ACHN (cell line): ENCODE measurements around the gene GNB2.

ENCODE experiments used
- DNase-seq: peaks from one replicate; pipeline ENCODE4 v3.0.0-alpha.2; 2015
- in situ Hi-C: cut with HindIII; loops from 2 replicates; pipeline ENCODE4 v1.10.0; 2017; ENCODE audit warnings: low sequenced_read_pairs, low pct_ligation_motif_present, low pct_unique_long_range_greater_than_20kb

GNB2 gene

GRCh38 chr7:100679129-100679926, 5.8 kb downstream of the GNB2 start:
- no peak for DNase-seq
- in situ Hi-C loops, result no loop called here

DNA sequence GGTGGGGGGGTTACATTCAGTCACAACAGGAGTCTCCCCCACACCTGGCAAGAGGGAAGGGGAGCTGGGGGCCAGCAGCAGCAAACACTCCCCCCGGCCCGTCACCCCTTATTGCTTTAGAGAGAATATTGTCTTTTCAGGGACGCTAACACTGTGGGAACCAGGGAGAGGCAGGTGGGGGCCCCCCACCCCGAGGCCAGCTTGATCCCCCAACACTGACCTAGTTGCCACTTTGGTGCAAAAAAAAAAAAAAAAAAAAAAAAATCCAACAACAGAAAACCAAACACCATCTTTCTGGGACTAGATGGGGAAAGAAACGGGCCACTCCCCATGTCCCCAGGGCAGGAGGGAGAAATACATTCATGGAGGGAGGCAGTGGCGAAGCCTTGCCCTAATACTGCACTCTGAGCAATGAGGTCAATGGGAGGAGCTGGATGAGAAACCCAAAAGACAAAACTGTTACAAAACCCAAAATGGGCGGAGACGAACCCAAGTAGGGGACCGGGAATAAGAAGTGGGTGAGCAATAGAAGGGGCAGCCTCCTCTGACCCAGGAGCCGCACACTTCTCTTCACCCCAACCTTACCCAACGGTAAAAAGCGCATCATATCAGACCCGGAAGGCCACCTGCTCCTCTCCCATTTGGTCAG, 6.5 kb downstream of the GNB2 start:
- in situ Hi-C loops, result no loop called here
- DNase-seq, result no peak

DNA sequence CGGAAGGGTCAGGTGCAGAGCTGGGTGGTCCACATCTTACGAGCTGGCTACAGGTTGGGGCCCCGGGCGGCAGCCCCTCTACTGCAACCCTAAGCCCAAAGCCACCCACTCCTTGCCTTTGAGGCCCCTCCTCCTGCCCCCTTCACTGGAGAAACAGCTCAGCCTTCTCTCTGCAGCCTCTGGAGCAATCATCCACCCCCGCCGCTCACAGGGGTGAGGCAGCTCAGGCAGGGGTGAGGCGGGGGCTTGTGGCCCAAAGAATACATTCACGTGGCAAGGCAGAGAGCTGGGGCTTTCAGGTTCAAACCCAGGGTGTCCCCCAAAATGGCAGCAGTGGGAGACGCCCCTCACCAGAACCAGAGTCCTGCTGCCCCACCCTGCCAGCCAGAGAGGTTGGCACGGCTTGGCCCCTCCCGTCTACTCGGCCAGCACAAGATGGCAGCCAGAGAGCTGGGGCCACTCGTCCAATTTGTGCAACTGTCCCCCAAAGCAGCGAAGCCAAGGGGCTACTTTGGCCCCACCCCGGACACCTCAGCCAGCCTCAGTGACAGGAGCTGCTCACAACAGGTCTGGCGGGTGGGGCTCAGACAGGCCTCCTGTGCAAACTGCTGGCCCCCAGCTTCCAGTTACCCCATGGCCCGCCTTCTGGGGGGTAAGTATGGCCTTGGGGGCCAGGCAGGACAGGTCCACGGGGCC, 7.2 kb downstream of the GNB2 start:
- DNase-seq, result no peak
- in situ Hi-C loops, result no loop called here

- DNase-seq, result no peak
- in situ Hi-C loops, result no loop called here
These were observed 8.1 kb downstream of the GNB2 start for GRCh38 chr7:100681491-100682227.

DNA sequence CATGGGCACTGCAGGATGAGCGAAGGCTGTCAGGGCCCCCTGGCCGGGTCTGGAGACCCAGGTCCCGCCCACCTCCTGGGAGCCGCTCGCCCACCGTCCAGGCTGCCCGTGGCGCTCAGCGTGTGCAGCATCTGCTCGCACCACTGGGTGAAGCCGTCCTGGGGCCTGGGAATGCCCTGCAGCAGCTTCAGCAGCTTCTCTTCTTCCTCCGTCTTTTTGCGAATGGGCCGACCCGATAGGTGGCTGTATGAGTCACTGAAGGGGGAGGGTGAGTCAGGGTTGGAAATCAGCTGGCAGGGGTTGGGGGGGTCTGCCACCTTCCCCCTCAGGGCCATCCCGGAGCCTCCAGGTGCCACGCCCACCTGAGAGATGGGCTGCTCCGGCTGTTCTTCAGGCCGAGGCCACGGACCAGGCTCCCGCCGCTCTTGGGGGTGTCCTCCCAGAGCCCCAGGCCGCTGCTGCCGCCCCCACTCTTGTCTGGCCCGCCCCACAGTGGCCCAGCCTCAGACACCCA, 8.7 kb downstream of the GNB2 start:
- in situ Hi-C loops, result no loop called here
- DNase-seq, result no peak

GRCh38 chr7:100682991-100683658, 9.6 kb downstream of the GNB2 start:
- no peak for DNase-seq
- in situ Hi-C loops, result no loop called here

GRCh38 chr7:100683659-100684533, 10.4 kb downstream of the GNB2 start:
- in situ Hi-C loops, result no loop called here
- DNase-seq, result no peak

DNA sequence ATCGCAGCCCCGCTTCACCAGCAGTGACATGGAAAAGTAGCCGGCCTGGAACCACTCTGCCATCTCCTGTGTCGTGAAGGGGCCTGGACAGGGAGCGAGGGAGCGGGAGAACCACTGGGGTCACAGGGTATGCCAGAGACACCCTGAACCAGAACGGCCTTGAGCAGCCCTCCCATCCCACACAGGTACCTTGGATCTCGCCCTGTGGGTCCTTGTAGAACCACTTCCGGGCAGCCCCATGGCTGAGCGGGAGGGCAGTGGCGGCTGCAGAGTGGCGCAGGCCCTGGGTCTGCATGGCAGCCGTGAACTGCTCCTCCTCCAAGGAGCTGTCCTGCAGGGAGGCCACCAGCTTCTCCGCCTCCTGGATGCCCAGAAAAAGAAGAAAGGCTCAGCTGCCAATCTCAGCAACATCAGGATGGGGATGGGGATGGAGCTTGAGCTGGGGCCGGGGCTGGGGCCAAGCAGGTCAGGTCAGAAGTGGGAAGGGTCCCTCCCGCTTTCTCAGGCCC, 11.0 kb downstream of the GNB2 start:
- in situ Hi-C loops, result no loop called here
- DNase-seq, result no peak

DNA sequence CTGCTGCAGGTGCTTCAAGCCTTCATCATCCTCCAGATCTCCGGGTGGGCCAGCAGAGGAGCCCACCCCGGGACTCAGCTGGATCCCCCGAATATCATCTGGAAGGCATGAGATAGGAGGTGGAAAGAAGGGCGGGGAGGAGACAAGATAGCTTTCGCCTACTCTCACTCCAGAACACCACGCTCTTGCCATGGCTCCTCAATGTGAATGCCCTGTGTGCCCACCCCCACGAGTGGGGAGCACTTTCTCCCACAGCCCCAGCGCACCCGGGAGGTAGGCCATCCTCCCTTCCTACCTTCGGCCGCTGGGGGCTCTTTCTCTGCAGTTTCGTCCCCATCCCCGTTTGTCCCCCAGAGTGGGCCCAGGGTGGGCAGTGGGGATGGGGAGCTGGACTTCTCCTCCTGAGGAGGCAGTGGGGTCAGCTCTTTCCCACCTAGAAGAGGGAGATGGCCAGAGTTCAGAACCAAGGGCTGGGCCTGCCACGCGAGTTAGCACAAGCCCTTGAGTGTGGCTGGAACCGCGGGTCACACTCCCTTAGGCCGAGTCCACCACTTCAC, 11.6 kb downstream of the GNB2 start:
- in situ Hi-C loops, result no loop called here
- DNase-seq, result no peak

- in situ Hi-C loops, result no loop called here
- DNase-seq, result no peak
These were observed 12.1 kb downstream of the GNB2 start for GRCh38 chr7:100685631-100686145.

DNA sequence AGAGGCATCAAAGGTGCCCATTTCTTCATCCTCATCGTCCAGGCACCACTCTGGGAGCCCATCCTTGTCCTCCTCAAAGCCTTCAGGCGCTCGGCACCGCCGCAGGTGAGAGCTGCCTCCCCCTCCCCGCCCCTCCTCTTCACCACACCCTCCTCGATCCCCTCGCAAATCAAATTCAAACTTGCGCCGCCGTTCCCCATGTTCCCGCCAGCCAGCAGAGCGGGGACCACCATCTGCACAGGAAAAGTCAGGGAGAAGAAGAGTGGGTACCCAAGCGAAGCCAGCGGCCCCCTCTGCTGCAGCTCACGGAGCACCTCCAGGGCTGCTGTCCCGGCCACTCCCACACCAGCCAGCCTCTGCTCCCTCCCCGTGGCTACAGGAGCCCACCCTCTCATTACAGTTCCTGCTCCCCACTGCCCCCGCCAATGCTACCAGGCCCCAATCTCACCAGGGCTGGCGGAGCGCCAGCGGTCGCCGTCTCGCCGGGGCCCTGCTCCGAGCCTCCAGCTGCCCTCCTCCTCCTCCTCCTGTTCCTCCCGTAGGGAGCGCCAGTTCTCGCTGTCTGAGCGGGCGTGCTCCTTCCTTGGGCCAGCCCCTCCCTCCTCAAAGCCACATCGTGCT, 12.8 kb downstream of the GNB2 start:
- in situ Hi-C loops, result no loop called here
- no peak for DNase-seq

- DNase-seq, result no peak
- in situ Hi-C loops, result no loop called here
These were observed 13.3 kb downstream of the GNB2 start for GRCh38 chr7:100686822-100687211.

GRCh38 chr7:100687261-100687660, 13.7 kb downstream of the GNB2 start:
- no peak for DNase-seq
- in situ Hi-C loops, result no loop called here

DNA sequence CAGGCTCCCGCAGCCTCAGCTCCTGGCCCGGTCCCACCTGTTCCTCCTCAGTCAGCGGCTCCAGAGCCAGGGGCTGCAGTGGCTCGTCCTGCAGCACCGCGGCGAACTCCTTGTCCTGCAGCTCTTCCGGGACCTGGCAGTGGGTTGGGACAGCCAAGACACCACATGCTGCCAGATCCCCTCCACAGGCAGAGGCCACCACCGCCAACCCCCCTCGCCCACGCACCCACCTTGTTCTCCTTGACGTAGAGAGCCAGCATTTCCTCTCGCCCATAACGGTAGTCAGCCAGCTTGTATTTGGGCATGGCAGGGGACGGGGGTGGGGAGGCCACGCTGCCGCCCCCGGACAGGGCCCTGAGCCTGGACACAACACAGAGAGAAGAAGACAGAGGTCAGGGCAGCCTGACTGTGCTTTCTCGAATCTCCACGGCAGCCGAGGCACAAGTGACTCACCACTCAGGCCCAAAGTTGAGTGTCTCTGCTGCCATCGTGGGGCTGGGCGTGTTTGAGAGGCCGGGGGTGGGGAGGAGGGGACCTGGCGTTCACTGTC, 14.3 kb downstream of the GNB2 start:
- DNase-seq, result no peak
- in situ Hi-C loops, result no loop called here

GRCh38 chr7:100688326-100688860, 14.9 kb downstream of the GNB2 start:
- in situ Hi-C loops, result no loop called here

More at GRCh38 chr7:100688326-100688860, 14.9 kb downstream of the GNB2 start:
- no peak for DNase-seq
